ENCODE data around the gene ZBTB4. TPM values are rescaled to one million over a fixed set of nuclear protein-coding genes. Genes with fewer than 3 reads are reported as not detected.

The ZBTB4 gene
- total RNA-seq, 2 experiments from 2014 or later, result 3.5 to 3.9 TPM

DNA sequence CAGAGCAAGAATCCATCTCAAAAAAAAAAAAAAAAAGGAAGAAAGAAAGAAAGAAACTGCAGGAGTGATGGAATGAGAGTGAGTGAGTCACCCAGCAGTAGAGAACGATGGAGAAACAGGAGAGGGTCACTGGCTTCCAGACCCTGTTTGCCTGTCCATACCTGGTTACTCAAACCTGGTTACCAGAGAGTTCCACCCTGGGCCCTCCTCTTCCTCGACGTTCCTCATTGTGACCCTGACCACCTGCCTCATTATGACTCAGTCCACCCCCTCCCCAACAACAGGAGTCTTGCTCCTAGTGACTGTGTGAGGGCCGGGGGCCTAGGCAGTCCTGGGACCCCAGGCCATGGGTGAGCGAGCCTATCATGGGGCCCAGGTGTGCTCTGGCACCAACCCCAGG is 50.9 kb downstream of the ZBTB4 start, which contains the start of gene SPEM3:
SPEM3 (plus strand) TSS at position 301 of the 400 bp plus-strand sequence; CDS start at position 347, 46 bp downstream.
- intact Hi-C loops (cut with micrococcal nuclease; ENCODE audit: unreplicated experiment), result no loop called here
- POLR2A ChIA-PET, result no interaction called here
- BruUV-seq (replicated peaks), result no TSS peak

DNA sequence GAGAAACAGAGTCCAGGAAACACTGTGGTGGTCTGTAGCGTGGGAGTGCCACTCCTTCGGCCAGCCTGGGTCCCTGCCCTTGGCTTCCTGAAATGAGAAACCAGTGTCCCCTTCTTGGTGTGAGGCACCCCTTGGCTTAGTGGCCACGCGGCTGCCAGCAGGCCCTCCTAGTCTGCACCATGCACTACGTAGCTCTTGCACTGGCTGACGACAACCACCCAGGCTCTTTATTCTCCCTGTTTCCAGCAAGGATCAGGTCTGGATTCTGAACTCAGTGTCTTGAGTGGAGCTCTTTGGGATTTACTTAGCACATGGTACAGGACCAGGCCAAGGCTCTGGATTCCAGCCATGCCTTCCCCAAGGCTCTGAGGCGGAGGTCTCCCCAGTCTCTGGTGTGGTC is 51.9 kb downstream of the ZBTB4 start:
- H3K4me3 ChIP-seq (ENCODE audit: low read depth, low read length, poor library complexity, severe bottlenecking), result no peak overlapping the region
- no peak overlapping the region for H3K27ac ChIP-seq (ENCODE audit: low read depth, low read length, poor library complexity, severe bottlenecking)
- CTCF ChIA-PET (ENCODE audit: unreplicated experiment), result no interaction called here
- no peaks in the 10 kb centered on the region for H3K36me3 ChIP-seq (ENCODE audit: insufficient read depth, low read length)
- no peaks in the 10 kb centered on the region for H3K9me3 ChIP-seq (ENCODE audit: low read length)
- no peak for DNase-seq (ENCODE audit: low spot score)
- no peak overlapping the region for H2AFZ ChIP-seq (ENCODE audit: low read length)
- no peaks in the 10 kb centered on the region for H4K20me1 ChIP-seq (ENCODE audit: insufficient read depth, low read length)
- TF ChIP-seq, protein P1, sequence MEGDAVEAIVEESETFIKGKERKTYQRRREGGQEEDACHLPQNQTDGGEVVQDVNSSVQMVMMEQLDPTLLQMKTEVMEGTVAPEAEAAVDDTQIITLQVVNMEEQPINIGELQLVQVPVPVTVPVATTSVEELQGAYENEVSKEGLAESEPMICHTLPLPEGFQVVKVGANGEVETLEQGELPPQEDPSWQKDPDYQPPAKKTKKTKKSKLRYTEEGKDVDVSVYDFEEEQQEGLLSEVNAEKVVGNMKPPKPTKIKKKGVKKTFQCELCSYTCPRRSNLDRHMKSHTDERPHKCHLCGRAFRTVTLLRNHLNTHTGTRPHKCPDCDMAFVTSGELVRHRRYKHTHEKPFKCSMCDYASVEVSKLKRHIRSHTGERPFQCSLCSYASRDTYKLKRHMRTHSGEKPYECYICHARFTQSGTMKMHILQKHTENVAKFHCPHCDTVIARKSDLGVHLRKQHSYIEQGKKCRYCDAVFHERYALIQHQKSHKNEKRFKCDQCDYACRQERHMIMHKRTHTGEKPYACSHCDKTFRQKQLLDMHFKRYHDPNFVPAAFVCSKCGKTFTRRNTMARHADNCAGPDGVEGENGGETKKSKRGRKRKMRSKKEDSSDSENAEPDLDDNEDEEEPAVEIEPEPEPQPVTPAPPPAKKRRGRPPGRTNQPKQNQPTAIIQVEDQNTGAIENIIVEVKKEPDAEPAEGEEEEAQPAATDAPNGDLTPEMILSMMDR (conservative IDR thresholded peaks at IDR 0.05; ENCODE audit: low read length), result no peak
- no peak for TF ChIP-seq EZH2phosphoT487 (IDR thresholded peaks at IDR 0.05; ENCODE audit: borderline replicate concordance, low read depth, low read length)
- intact Hi-C loops (cut with micrococcal nuclease; ENCODE audit: unreplicated experiment), result no loop called here
- POLR2A ChIA-PET, result interaction anchor here (0.6 kb wide), 1 partner anchor 13 kb away, joined by 5 read pairs; no protein-coding TSS in a partner anchor
- H3K79me2 ChIP-seq (ENCODE audit: insufficient read depth, low read depth, low read length), result no peaks in the 10 kb centered on the region
- H3K4me1 ChIP-seq (ENCODE audit: insufficient read depth, low read length, poor library complexity, severe bottlenecking), result no peaks in the 10 kb centered on the region
- BruUV-seq (replicated peaks), result no TSS peak
- H3K4me2 ChIP-seq (ENCODE audit: low read length), result no peak overlapping the region
- no peaks in the 10 kb centered on the region for H3K9me2 ChIP-seq (ENCODE audit: insufficient read depth, low read length)

More for the DNA sequence above, 50.9 kb downstream of the ZBTB4 start, which contains the start of gene SPEM3:
- no peak for TF ChIP-seq EZH2phosphoT487 (IDR thresholded peaks at IDR 0.05; ENCODE audit: borderline replicate concordance, low read depth, low read length)
- no peaks in the 10 kb centered on the region for H3K79me2 ChIP-seq (ENCODE audit: insufficient read depth, low read depth, low read length)
- no peak within 1 kb of the TSS for H3K4me3 ChIP-seq (ENCODE audit: low read depth, low read length, poor library complexity, severe bottlenecking)
- H3K36me3 ChIP-seq (ENCODE audit: insufficient read depth, low read length), result no peaks in the 10 kb centered on the region
- no peaks in the 10 kb centered on the region for H3K9me3 ChIP-seq (ENCODE audit: low read length)
- no peaks in the 10 kb centered on the region for H4K20me1 ChIP-seq (ENCODE audit: insufficient read depth, low read length)
- no peak within 1 kb of the TSS for H2AFZ ChIP-seq (ENCODE audit: low read length)
- no peaks in the 10 kb centered on the region for H3K4me1 ChIP-seq (ENCODE audit: insufficient read depth, low read length, poor library complexity, severe bottlenecking)
- H3K27ac ChIP-seq (ENCODE audit: low read depth, low read length, poor library complexity, severe bottlenecking), result no peak within 1 kb of the TSS
- no peak within 1 kb of the TSS for H3K4me2 ChIP-seq (ENCODE audit: low read length)
- no peak for DNase-seq (ENCODE audit: low spot score)
- no peaks in the 10 kb centered on the region for H3K9me2 ChIP-seq (ENCODE audit: insufficient read depth, low read length)
- CTCF ChIA-PET (ENCODE audit: unreplicated experiment), result no interaction called here

GRCh38 chr17:7426896-7427489 is 52.4 kb downstream of the ZBTB4 start:
- H4K20me1 ChIP-seq (ENCODE audit: insufficient read depth, low read length), result no peaks in the 10 kb centered on the region
- no peak for TF ChIP-seq EZH2phosphoT487 (IDR thresholded peaks at IDR 0.05; ENCODE audit: borderline replicate concordance, low read depth, low read length)
- TF ChIP-seq, protein P1 (conservative IDR thresholded peaks at IDR 0.05; ENCODE audit: low read length), result no peak
- no peak overlapping the region for H3K4me2 ChIP-seq (ENCODE audit: low read length)
- no TSS peak for BruUV-seq (replicated peaks)
- H2AFZ ChIP-seq (ENCODE audit: low read length), result no peak overlapping the region
- intact Hi-C loops (cut with micrococcal nuclease; ENCODE audit: unreplicated experiment), result no loop called here
- CTCF ChIA-PET (ENCODE audit: unreplicated experiment), result no interaction called here
- H3K9me2 ChIP-seq (ENCODE audit: insufficient read depth, low read length), result no peaks in the 10 kb centered on the region
- H3K79me2 ChIP-seq (ENCODE audit: insufficient read depth, low read depth, low read length), result no peaks in the 10 kb centered on the region
- POLR2A ChIA-PET, result interaction anchor here (0.6 kb wide), 1 partner anchor 13 kb away, joined by 5 read pairs; no protein-coding TSS in a partner anchor
- DNase-seq (ENCODE audit: low spot score), result no peak
- H3K4me3 ChIP-seq (ENCODE audit: low read depth, low read length, poor library complexity, severe bottlenecking), result no peak overlapping the region
- H3K27ac ChIP-seq (ENCODE audit: low read depth, low read length, poor library complexity, severe bottlenecking), result no peak overlapping the region
- H3K9me3 ChIP-seq (ENCODE audit: low read length), result no peaks in the 10 kb centered on the region
- H3K4me1 ChIP-seq (ENCODE audit: insufficient read depth, low read length, poor library complexity, severe bottlenecking), result no peaks in the 10 kb centered on the region
- H3K36me3 ChIP-seq (ENCODE audit: insufficient read depth, low read length), result no peaks in the 10 kb centered on the region
